ENCODE results near the gene S100PBP.

GRCh38 chr1:32889731-32890278 lies 72.4 kb downstream of the S100PBP start:
- TF ChIP-seq REST (IDR thresholded peaks at IDR 0.05; ENCODE audit: low read depth, low read length) (no peak), CTCF (IDR thresholded peaks at IDR 0.05 in 2 of 3, conservative IDR thresholded peaks at IDR 0.05 in 1 of 3; ENCODE audit: control insufficient read depth in 2 of 3, extremely low read depth in 1 of 3, insufficient read depth in 1 of 3, low read depth in 3 of 3, low read length in 3 of 3) (no peak), BRCA1 (IDR thresholded peaks at IDR 0.05; ENCODE audit: low read depth, low read length) (no peak), MEF2A (IDR thresholded peaks at IDR 0.05; ENCODE audit: insufficient read depth, low read depth, low read length) (no peak), EZH2 (IDR thresholded peaks at IDR 0.05; ENCODE audit: borderline replicate concordance, control insufficient read depth, low read depth, low read length) (no peak), MXI1 (IDR thresholded peaks at IDR 0.05; ENCODE audit: low read depth, low read length) (no peak), ZNF622 (IDR thresholded peaks at IDR 0.05) (no peak), SREBF2 (IDR thresholded peaks at IDR 0.05; ENCODE audit: low read length) (no peak), GABPA (IDR thresholded peaks at IDR 0.05; ENCODE audit: low read depth) (no peak), EP300 (IDR thresholded peaks at IDR 0.05; ENCODE audit: borderline replicate concordance in 1 of 2, control insufficient read depth in 1 of 2, low read depth in 2 of 2, low read length in 2 of 2) (no peak), DPF2 (IDR thresholded peaks at IDR 0.05) (no peak), SIN3A (IDR thresholded peaks at IDR 0.05; ENCODE audit: low read depth, low read length) (no peak)

Measured in GM12878 (cell line).